HepG2 (cell line): ENCODE measurements around the gene SRGAP3.

Experiments
- CTCF ChIP-seq: sonication (generic); formaldehyde crosslinking; IDR thresholded peaks from 2 replicates; pipeline ENCODE4 v1.5.0; 2020; ENCODE audit warnings: mild to moderate bottlenecking, missing genetic modification reagents, moderate library complexity
- EP300 ChIP-seq, 3 experiments: sonication (generic) in 1 of 3; formaldehyde crosslinking in 1 of 3; IDR thresholded peaks; 2 replicates each; pipeline versions ENCODE4 v1.5.1 to v1.6.1; 2011 to 2020; ENCODE audit warnings: low read depth in 2 of 3, low read length in 2 of 3, borderline replicate concordance in 1 of 3, improper control_type of control experiment in 1 of 3, mild to moderate bottlenecking in 1 of 3, missing genetic modification reagents in 1 of 3, moderate library complexity in 1 of 3
- NFIC ChIP-seq: IDR thresholded peaks from 2 replicates; pipeline ENCODE4 v1.6.1; 2012; ENCODE audit warnings: mild to moderate bottlenecking, low read length, inconsistent platforms
- POLR2A ChIP-seq, 2 experiments: IDR thresholded peaks; 2 replicates each; pipeline ENCODE4 v1.6.1; 2011; ENCODE audit warnings: low read depth in 2 of 2, low read length in 2 of 2, mild to moderate bottlenecking in 1 of 2, moderate library complexity in 1 of 2; ENCODE audit not compliant: insufficient read depth in 1 of 2
- RFX5 ChIP-seq: IDR thresholded peaks from 2 replicates; pipeline ENCODE4 v1.6.1; 2011; ENCODE audit warnings: low read depth, low read length, improper control_type of control experiment
- SP1 ChIP-seq, 2 experiments: fragments of 450-650 bp in 1 of 2; sonication (generic) in 1 of 2; formaldehyde crosslinking in 1 of 2; IDR thresholded peaks; 2 replicates each; pipeline versions ENCODE4 v1.4.0 to v1.6.1; 2016 to 2020; ENCODE audit warnings: missing genetic modification reagents in 1 of 2
- THAP11 ChIP-seq: IDR thresholded peaks from 2 replicates; pipeline ENCODE4 v1.6.1; 2016; ENCODE audit warnings: missing biosample characterization, missing genetic modification reagents
- U2AF2 ChIP-seq: fragments of 200-400 bp; formaldehyde crosslinking; IDR thresholded peaks from 2 replicates; pipeline ENCODE4 v1.6.1; 2017; ENCODE audit warnings: low read depth, mild to moderate bottlenecking, low read length
- ZNF567 ChIP-seq: sonication (generic); formaldehyde crosslinking; IDR thresholded peaks from 2 replicates; pipeline ENCODE4 v1.8.1; 2023; ENCODE audit warnings: mild to moderate bottlenecking, missing genetic modification reagents, borderline replicate concordance

DNA sequence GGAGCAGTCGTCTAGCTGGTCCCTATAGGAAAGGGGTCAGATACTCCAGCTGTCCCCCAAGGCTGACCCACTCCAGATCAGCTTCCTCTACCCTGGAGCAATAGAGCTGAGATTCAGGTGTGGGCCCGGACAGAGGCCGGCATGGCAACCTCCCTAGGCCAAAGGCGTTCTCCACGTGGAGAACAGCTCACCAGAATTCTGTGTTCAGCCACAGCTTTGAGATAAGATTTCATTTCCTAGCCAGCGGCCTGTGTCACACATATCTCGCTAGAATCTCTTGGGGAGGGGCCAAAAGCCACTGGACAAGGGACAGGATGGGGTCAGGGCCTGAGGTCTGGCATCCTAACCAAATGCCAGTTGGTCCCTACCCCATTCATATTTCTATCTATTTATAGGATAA lies 20.1 kb downstream of the SRGAP3 start:
- TF ChIP-seq CTCF (CRISPR knock-in tag) (no peak), NFIC (no peak), RFX5 (no peak), THAP11 (no peak), ZNF567 (CRISPR knock-in tag) (no peak), SP1 (IDR thresholded peaks at IDR 0.05) (no peak), SP1 (CRISPR knock-in tag; IDR thresholded peaks at IDR 0.05) (no peak), U2AF2 (no peak), POLR2A (IDR thresholded peaks at IDR 0.05; ENCODE audit: insufficient read depth in 1 of 2, low read depth in 2 of 2, low read length in 2 of 2) (no peak), EP300 (IDR thresholded peaks at IDR 0.05; ENCODE audit: low read depth in 2 of 2, low read length in 2 of 2) (no peak), EP300 (CRISPR knock-in tag; IDR thresholded peaks at IDR 0.05; ENCODE audit: borderline replicate concordance) (no peak)
